Measurements from ENCODE around the gene GPX4.

GPX4 gene

GRCh38 chr19:1068009-1069001 is 35.5 kb upstream of the GPX4 start:
- DNase-seq (ENCODE audit: low spot score), result no peak

- no peak for DNase-seq (ENCODE audit: low spot score)
These were observed 34.6 kb upstream of the GPX4 start for GRCh38 chr19:1069009-1069779.

GRCh38 chr19:1070576-1070930 is 33.2 kb upstream of the GPX4 start:
- no peak for DNase-seq (ENCODE audit: low spot score)

- no peak for DNase-seq (ENCODE audit: low spot score)
These were observed 32.6 kb upstream of the GPX4 start for GRCh38 chr19:1070931-1071791.

- DNase-seq (ENCODE audit: low spot score), result no peak
These were observed 31.3 kb upstream of the GPX4 start for GRCh38 chr19:1072371-1073015.

GRCh38 chr19:1073063-1073955 is 30.5 kb upstream of the GPX4 start:
- DNase-seq (ENCODE audit: low spot score), result no peak

GRCh38 chr19:1073956-1074517 is 29.8 kb upstream of the GPX4 start:
- DNase-seq (ENCODE audit: low spot score), result no peak

- DNase-seq (ENCODE audit: low spot score), result peak; percentile 58
These were observed 29.1 kb upstream of the GPX4 start for GRCh38 chr19:1074544-1075283.

GRCh38 chr19:1076046-1076386 is 27.8 kb upstream of the GPX4 start:
- DNase-seq (ENCODE audit: low spot score), result no peak

GRCh38 chr19:1076951-1077350 is 26.8 kb upstream of the GPX4 start:
- peak; percentile 84 for DNase-seq (ENCODE audit: low spot score)

- DNase-seq (ENCODE audit: low spot score), result no peak
These were observed 24.2 kb upstream of the GPX4 start for GRCh38 chr19:1079566-1080111.

- DNase-seq (ENCODE audit: low spot score), result no peak
These were observed 23.2 kb upstream of the GPX4 start for GRCh38 chr19:1080360-1081161.

- DNase-seq (ENCODE audit: low spot score), result no peak
These were observed 22.3 kb upstream of the GPX4 start for GRCh38 chr19:1081301-1082164.

GRCh38 chr19:1082165-1082927 is 21.4 kb upstream of the GPX4 start:
- DNase-seq (ENCODE audit: low spot score), result peak; percentile 79

- DNase-seq (ENCODE audit: low spot score), result no peak
These were observed 20.6 kb upstream of the GPX4 start for GRCh38 chr19:1082928-1083816.

Measured in SW480 (cell line).